ENCODE data around the gene SLC38A11. TPM values are rescaled to one million over a fixed set of nuclear protein-coding genes. Genes with fewer than 3 reads are reported as not detected.

Gene SLC38A11
- total RNA-seq, 2 donors from 2014 or later, result not detected

- no peak overlapping the region for H3K27ac Mint-ChIP-seq
- no peaks in the 10 kb centered on the region for H3K9me3 ChIP-seq (ENCODE audit: control insufficient read depth, low read length)
- peaks cover 8% of the 10 kb centered on the region for H3K4me1 Mint-ChIP-seq
- H3K9ac ChIP-seq (ENCODE audit: extremely low read depth, low read length, poor library complexity, severe bottlenecking), result no peak overlapping the region
- H3K36me3 Mint-ChIP-seq (ENCODE audit: low read depth), result no peaks in the 10 kb centered on the region
- H3K27me3 ChIP-seq (ENCODE audit: control insufficient read depth, insufficient read depth, low read length, poor library complexity, severe bottlenecking), result no peaks in the 10 kb centered on the region
- no peaks in the 10 kb centered on the region for H3K27me3 Mint-ChIP-seq (ENCODE audit: insufficient read depth)
- TF ChIP-seq CTCF (conservative IDR thresholded peaks at IDR 0.05), result no peak
- H3K9me3 Mint-ChIP-seq, result no peaks in the 10 kb centered on the region
- no peak overlapping the region for H3K4me3 Mint-ChIP-seq
- H3K4me3 ChIP-seq (ENCODE audit: low read length), result no peak overlapping the region
- no peaks in the 10 kb centered on the region for H3K36me3 ChIP-seq (ENCODE audit: control insufficient read depth, insufficient read depth, low read length)
- 80 to 95% methylated on average over 1 to 3 of the region's 3 CpGs for WGBS, 2 experiments (ENCODE audit: insufficient coverage in 1 of 2, insufficient read length in 1 of 2)
- H3K4me1 ChIP-seq (ENCODE audit: control insufficient read depth, insufficient read depth, low read length), result no peaks in the 10 kb centered on the region
- H3K27ac ChIP-seq (ENCODE audit: low read depth, low read length), result no peak overlapping the region
- no peak for DNase-seq
Measured at GRCh38 chr2:164888592-164888991, 66.7 kb downstream of the SLC38A11 start.

DNA sequence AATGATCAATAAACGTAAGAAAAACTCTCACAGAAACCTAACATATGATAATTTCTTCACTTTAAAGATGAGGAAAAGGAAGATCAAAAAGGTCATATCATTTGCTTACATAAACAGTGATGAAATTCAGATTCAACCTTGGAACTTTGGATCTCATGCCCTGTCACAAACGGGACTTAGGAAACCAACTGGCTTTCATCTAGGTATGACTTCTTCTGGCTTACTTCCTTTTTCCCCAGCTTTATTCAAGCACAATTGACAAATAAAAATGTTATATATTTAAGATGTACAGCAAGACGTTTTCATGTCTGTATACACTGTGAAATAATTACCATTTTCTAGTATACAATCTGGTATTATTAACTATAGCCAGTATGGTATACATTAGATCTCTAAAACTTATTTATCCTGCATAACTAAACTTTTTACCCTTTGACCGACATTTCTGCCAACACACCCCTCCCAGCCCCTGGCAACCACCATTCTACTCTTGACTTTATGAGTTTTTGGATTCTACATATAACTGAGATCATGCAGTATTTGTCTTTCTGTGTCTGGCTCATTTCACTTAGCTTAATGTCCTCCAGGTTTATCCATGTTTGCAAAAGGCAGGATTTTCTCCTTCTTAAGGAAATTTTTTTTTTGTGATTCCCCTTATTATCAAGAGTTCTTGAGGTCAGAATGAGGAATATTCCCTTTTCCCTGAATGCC, 67.7 kb downstream of the SLC38A11 start:
- no peaks in the 10 kb centered on the region for H3K9me3 Mint-ChIP-seq
- Histone ChIP-seq H3K4me1 (ENCODE audit: control insufficient read depth, insufficient read depth, low read length) (no peaks in the 10 kb centered on the region), H3K27ac (ENCODE audit: low read depth, low read length) (no peak overlapping the region), H3K27me3 (ENCODE audit: control insufficient read depth, insufficient read depth, low read length, poor library complexity, severe bottlenecking) (no peaks in the 10 kb centered on the region), H3K36me3 (ENCODE audit: control insufficient read depth, insufficient read depth, low read length) (no peaks in the 10 kb centered on the region), H3K9me3 (ENCODE audit: control insufficient read depth, low read length) (no peaks in the 10 kb centered on the region), H3K4me3 (ENCODE audit: low read length) (no peak overlapping the region), H3K9ac (ENCODE audit: extremely low read depth, low read length, poor library complexity, severe bottlenecking) (no peak overlapping the region)
- no peak overlapping the region for H3K4me3 Mint-ChIP-seq
- no peaks in the 10 kb centered on the region for H3K36me3 Mint-ChIP-seq (ENCODE audit: low read depth)
- peaks cover 8% of the 10 kb centered on the region for H3K4me1 Mint-ChIP-seq
- no peak for TF ChIP-seq CTCF (conservative IDR thresholded peaks at IDR 0.05)
- 91 to 100% methylated on average over 1 to 2 of the region's 4 CpGs for WGBS, 2 experiments (ENCODE audit: insufficient coverage in 1 of 2, insufficient read length in 1 of 2)
- DNase-seq, result no peak
- H3K27me3 Mint-ChIP-seq (ENCODE audit: insufficient read depth), result no peaks in the 10 kb centered on the region
- no peak overlapping the region for H3K27ac Mint-ChIP-seq

- TF ChIP-seq CTCF (conservative IDR thresholded peaks at IDR 0.05), result no peak
- Mint-ChIP-seq H3K4me1 (peaks cover 5% of the 10 kb centered on the region), H3K9me3 (no peaks in the 10 kb centered on the region), H3K27ac (no peak overlapping the region), H3K36me3 (ENCODE audit: low read depth) (no peaks in the 10 kb centered on the region), H3K27me3 (ENCODE audit: insufficient read depth) (no peaks in the 10 kb centered on the region), H3K4me3 (no peak overlapping the region)
- Histone ChIP-seq H3K9ac (ENCODE audit: extremely low read depth, low read length, poor library complexity, severe bottlenecking) (no peak overlapping the region), H3K4me3 (ENCODE audit: low read length) (no peak overlapping the region), H3K27me3 (ENCODE audit: control insufficient read depth, insufficient read depth, low read length, poor library complexity, severe bottlenecking) (no peaks in the 10 kb centered on the region), H3K4me1 (ENCODE audit: control insufficient read depth, insufficient read depth, low read length) (no peaks in the 10 kb centered on the region), H3K9me3 (ENCODE audit: control insufficient read depth, low read length) (no peaks in the 10 kb centered on the region), H3K36me3 (ENCODE audit: control insufficient read depth, insufficient read depth, low read length) (no peaks in the 10 kb centered on the region), H3K27ac (ENCODE audit: low read depth, low read length) (no peak overlapping the region)
- DNase-seq, result no peak
- 94 to 97% methylated on average over 6 to 9 of the region's 9 CpGs for WGBS, 2 experiments (ENCODE audit: insufficient coverage in 1 of 2, insufficient read length in 1 of 2)
Measured at GRCh38 chr2:164882276-164882675, 73.0 kb downstream of the SLC38A11 start.

Data from endodermal cell (in vitro differentiated cells).